NCI-H446 treated with DMSO at 0.1 percent for 48 hours (cell line): Measurements from ENCODE around the gene KLF11.

Experiments
- DNase-seq: peaks from one replicate; lab custom pipeline; 2025; lab: John Stamatoyannopoulos, UW

The KLF11 gene

GRCh38 chr2:10064932-10065772 lies 21.8 kb downstream of the KLF11 start:
- DNase-seq: no peak

DNA sequence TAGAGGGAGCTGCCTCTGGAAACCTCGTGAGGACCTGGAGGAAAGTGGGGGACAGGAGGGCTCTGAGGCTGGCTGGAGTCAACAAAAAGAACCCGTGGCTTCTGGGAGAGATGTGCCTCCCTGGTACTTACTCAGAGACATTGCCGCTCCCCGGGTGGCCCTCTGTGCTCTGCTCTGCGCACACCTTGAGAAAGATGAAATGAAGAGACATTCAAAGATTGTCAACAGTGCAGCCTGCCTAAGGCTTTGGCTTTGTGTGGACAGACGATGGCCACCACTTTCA lies 22.4 kb downstream of the KLF11 start:
- no peak for DNase-seq

- no peak for DNase-seq
Measured at GRCh38 chr2:10067330-10067729, 24.0 kb downstream of the KLF11 start.

DNA sequence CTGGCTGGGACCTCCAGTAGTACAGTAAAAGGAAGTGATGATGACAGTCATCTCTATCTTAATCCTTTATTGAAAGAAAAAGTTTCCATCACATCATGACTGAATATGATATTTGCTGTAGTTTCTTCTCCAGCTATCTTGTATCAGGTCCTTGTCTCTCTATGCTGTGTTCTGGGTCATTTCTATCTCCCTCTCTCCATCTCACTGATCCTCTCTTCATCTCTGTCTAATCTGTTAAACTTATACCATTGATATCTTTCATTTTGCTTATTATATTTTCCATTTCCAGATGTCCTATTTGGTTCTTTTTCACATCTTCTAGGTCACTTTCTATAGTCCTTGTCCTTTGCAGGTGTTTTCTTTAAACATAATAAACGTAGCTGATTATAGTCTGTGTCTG lies 24.5 kb downstream of the KLF11 start:
- DNase-seq: no peak

DNA sequence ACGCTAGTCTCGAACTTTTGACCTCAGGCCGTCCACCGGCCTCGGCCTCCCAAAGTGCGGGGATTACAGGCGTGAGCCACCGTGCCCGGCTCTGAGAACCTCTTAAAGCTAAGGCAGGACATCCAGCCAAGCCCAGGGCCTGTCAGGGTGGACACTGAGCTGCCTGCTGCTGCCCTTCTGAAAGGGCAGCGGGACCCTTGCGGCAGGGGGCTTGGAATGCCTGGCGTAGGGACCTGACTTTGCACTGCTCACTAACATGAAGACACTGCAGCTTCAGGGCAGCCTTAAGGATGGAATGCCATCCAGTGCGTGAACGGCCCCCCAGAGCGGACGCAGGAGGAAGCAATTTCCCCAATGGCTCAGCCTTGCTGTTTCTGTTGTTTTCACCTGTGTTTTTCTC lies 27.8 kb downstream of the KLF11 start:
- DNase-seq: no peak

DNA sequence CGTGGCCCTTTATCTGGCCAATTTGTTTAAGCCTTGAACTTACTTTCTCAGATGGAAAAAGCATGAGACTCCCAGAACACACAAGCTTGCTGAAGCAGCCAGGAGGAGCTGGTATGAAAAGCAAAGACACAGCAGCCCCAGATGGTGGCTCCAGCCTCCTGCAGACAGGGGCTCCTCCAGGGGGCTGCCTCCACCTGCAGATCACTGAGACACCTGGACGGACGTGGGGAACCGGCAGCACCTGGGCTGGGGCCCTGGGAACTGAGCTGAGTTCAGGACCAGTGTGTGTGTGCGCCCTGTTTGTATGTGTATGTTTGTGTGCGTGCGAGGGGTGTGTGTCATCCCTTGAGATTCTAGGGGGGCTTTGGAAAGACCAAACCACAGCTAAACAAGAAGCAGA lies 28.2 kb downstream of the KLF11 start:
- no peak for DNase-seq

DNA sequence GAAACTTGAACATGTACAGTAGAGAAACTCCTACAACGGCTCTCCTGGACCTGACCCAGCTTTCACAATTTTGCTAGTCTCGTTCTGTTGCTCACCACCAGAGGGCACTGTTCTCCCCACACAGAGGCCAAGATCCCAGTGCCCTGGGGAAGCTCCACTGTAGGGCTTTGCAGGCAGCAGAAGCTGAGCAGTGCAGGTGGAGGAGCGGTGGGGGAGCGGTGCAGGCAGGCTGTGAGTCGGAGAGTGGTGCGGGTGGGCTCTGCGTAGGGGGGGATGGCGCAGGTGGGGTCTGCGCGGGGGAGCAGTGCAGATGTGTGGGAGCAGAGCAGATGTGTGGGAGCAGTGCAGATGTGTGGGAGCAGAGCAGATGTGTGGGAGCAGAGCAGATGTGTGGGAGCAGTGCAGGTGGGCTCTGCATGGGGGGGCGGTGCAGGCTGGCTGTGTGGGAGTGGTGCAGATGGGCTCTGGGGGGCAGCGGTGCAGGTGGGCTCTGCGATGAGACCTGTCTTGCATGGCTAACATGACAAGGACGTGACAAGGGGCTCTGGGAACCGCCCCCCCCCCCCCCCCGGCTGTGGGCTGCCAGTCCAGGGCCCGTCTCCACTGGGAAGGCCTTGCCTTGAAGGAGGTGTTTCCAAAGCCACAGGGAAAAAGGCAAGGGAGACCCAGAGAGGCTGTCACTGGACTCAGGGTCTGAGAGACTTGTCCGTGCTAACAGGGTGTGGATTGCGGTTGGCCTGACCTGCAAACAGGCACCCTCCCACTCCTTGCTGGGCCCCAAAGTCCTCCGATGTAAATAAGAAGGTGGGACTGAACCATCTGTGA lies 29.5 kb downstream of the KLF11 start:
- peak; percentile 60 for DNase-seq

- DNase-seq: no peak
Measured at GRCh38 chr2:10073706-10074105, 30.4 kb downstream of the KLF11 start.

- DNase-seq: no peak
Measured at GRCh38 chr2:10075101-10075500, 31.8 kb downstream of the KLF11 start.

DNA sequence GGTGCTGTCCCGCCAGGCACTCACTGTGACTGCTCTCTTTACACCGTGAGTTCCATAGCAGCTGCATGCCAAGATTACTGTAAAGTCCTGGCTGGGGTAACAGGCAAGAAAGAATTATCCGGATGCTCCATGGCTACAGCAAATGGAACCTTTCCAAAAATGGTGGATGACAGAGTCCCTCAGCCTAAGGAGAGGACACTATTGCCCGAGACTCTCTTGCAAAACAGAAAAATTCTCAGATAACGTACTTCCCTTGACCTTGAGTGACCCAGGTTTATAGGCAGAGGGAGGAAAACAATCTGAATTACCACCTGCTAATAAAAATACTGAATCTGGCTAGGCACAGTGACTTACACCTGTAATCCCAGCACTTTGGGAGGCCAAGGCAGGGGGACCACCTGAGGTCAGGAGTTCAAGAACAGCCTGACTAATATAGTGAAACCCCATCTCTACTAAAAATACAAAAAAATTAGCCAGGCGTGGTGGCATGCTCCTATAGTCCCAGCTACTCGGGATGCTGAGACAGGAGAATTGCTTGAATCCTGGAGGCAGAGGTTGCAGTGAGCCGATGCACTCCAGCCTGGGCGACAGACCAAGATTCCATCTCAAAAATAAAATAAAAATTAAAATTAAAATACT lies 32.3 kb downstream of the KLF11 start:
- DNase-seq: no peak

DNA sequence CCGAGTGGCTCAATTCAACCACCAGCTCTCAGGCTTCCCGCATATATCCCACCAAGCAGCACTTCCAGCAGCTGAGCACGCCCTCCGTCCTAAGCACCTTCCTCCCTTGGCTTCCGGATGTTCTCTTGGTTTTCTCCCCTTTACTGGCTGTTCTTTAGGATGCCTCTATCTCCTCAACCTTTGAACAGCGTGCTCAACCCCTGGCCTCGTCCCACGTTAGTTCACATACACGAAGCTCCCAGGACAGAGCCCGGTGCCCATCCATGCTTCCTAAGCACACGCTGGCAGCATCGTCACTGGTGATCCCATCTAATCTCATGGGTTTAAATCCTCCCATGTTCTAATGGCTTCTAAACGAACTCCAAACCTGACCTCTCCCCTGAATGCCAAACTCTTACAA lies 33.2 kb downstream of the KLF11 start:
- DNase-seq: no peak

DNA sequence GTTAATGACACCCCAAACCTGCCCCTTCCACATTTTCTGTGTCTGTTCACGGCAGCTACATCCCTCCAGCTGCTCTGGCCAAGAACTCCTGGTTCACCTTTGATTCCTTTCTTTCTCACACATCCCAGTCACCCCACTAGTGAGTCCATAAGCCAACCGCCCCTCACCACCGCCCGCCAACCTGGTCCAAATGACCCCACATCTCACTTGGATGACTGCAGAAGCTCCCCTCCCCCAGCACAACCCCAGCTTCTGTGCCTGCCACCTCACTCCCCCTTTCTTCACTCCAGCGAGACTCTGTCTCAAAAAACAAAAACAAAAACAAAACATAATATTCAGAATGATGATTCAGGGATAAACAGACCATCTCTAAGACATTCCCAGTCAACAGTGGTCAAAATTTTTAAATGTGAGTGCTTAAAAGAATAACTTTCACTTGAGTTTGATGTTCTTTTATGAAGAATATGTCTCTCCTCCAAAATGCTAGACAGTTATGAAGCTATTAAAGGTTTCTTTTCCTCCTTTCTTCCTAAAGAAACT lies 33.7 kb downstream of the KLF11 start:
- DNase-seq: no peak

- no peak for DNase-seq
Measured at GRCh38 chr2:10078001-10078400, 34.7 kb downstream of the KLF11 start.

- DNase-seq: no peak
Measured at GRCh38 chr2:10078704-10079265, 35.4 kb downstream of the KLF11 start.

- DNase-seq: no peak
Measured at GRCh38 chr2:10079266-10079869, 36.0 kb downstream of the KLF11 start.

GRCh38 chr2:10079870-10080535 lies 36.7 kb downstream of the KLF11 start, which contains the start of gene CYS1:
TSS of gene CYS1 (minus strand) at chr2:10080411. CDS start at chr2:10080223, 188 bp downstream.
- no peak for DNase-seq

DNA sequence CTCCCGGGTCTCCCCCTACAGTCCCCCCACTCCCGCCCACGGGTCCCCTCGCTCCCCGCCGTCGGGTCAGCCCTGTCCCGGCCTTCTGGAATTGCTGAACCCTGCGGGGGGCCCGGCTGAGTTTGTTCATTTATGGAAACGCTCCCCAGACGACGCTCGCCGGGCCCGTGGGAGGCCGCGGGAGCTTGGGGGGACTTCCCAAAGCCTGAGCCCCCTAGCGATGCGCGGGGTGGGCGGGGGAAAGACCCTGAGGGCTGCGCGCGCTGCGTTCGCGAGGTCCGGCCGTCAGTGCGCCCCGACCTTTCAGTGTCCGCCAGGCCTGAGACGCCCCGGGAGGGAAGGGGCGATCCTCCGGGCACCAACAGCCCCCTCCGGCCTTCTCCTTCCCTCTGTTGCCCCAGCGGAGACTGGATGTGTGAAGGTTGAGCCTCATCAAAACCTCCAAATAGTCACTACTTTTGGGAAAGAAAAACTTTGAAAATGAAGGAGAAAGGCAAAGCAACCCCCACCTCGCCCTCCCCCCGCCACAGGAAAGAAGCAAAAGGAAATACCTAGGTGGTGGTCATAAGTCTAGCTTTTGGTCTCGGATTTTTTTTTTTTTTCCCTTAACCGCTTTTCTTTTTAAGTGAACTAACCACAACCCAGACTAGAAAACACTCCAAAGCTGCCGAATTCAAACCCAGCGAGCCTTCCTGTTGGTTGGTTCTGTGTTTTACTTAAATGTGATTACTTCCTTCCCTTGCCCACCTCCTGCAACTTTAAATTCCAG lies 37.4 kb downstream of the KLF11 start:
- DNase-seq: no peak

DNA sequence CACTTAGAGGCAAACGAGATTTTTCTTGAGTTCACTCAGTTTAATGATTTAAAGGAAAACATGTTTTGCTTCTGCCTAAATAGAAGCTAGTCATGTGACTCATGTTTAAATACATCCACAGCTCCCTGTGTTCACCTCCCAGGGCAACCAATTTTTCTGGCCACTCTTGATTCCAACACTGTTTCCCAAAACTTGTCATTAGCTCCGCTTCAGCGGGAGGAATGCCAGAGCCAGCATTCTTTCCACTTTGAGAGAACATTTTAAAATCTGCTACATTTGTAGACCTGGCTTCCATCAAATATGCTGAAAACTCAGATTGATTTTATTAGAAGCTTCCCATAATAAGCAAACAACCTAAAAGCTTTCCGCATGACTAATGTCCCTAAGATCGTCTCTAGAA lies 39.7 kb downstream of the KLF11 start:
- no peak for DNase-seq

- no peak for DNase-seq
Measured at GRCh38 chr2:10083692-10084211, 40.4 kb downstream of the KLF11 start.

- DNase-seq: no peak
Measured at GRCh38 chr2:10084223-10084865, 41.0 kb downstream of the KLF11 start.
